HG03439 (cell line): Measurements from ENCODE around the gene CLTCL1.
"Not testable (repeated sequence)": the region's sequence is repeated elsewhere in the genome, so short reads cannot be mapped to it uniquely, and the experiment has no call there.

Experiments used
- ATAC-seq: cut with Tn5 transposase; IDR thresholded peaks from one replicate; pipeline ENCODE4 v1.9.1; 2021; ENCODE audit warnings: mild to moderate bottlenecking, moderate library complexity; ENCODE audit not compliant: unreplicated experiment

The CLTCL1 gene

GRCh38 chr22:19222242-19223005 is 69.1 kb downstream of the CLTCL1 start:
- ATAC-seq, result no peak

- no peak for ATAC-seq
These were observed 70.7 kb downstream of the CLTCL1 start for GRCh38 chr22:19220867-19221266.

GRCh38 chr22:19218541-19219233 is 72.8 kb downstream of the CLTCL1 start:
- no peak for ATAC-seq

GRCh38 chr22:19216579-19216978 is 74.9 kb downstream of the CLTCL1 start:
- ATAC-seq, result no peak

GRCh38 chr22:19215360-19215759 is 76.2 kb downstream of the CLTCL1 start:
- no peak for ATAC-seq

GRCh38 chr22:19214078-19214473 is 77.4 kb downstream of the CLTCL1 start:
- ATAC-seq, result no peak

- ATAC-seq, result no peak
These were observed 78.0 kb downstream of the CLTCL1 start for GRCh38 chr22:19213442-19214077.

- ATAC-seq, result no peak
These were observed 78.5 kb downstream of the CLTCL1 start for GRCh38 chr22:19213001-19213400.

GRCh38 chr22:19212302-19212870 is 79.1 kb downstream of the CLTCL1 start:
- no peak for ATAC-seq

- no peak for ATAC-seq
These were observed 81.3 kb downstream of the CLTCL1 start for GRCh38 chr22:19210188-19210587.

- ATAC-seq, result no peak
These were observed 83.2 kb downstream of the CLTCL1 start for GRCh38 chr22:19208287-19208847.

- ATAC-seq, result no peak
These were observed 83.6 kb downstream of the CLTCL1 start for GRCh38 chr22:19207884-19208283.

- no peak for ATAC-seq
These were observed 84.1 kb downstream of the CLTCL1 start for GRCh38 chr22:19207401-19207808.

GRCh38 chr22:19206287-19206686 is 85.2 kb downstream of the CLTCL1 start:
- ATAC-seq, result no peak

GRCh38 chr22:19204640-19205039 is 86.9 kb downstream of the CLTCL1 start:
- ATAC-seq, result no peak

GRCh38 chr22:19203834-19204233 is 87.7 kb downstream of the CLTCL1 start:
- no peak for ATAC-seq

GRCh38 chr22:19202799-19203186 is 88.7 kb downstream of the CLTCL1 start:
- not testable (repeated sequence) for ATAC-seq

GRCh38 chr22:19201869-19202798 is 89.4 kb downstream of the CLTCL1 start:
- ATAC-seq, result no peak

GRCh38 chr22:19201130-19201868 is 90.2 kb downstream of the CLTCL1 start:
- no peak for ATAC-seq
